CD4-positive, alpha-beta T cell (primary cell): ENCODE measurements around the gene COBL. TPM values are rescaled to one million over a fixed set of nuclear protein-coding genes. Genes with fewer than 3 reads are reported as not detected.
"Not testable (repeated sequence)": the region's sequence is repeated elsewhere in the genome, so short reads cannot be mapped to it uniquely, and the experiment has no call there.

ENCODE experiments used
- ATAC-seq: fragments of 200-7000 bp; cut with Tn5 transposase; one replicate; pipeline ENCODE4 v1.10.0; 2022; ENCODE audit warnings: mild to moderate bottlenecking; ENCODE audit not compliant: poor library complexity
- CTCF ChIA-PET: fragments of 350-600 bp; sonication (Branson Sonifier 250); formaldehyde crosslinking; loops from one replicate; lab custom pipeline; 2021; ENCODE audit warnings: antibody characterized with exemption, inconsistent platforms; lab: Charles Lee
- POLR2A ChIA-PET: fragments of 350-600 bp; sonication (Branson Sonifier 250); formaldehyde crosslinking; loops from one replicate; lab custom pipeline; 2021; ENCODE audit warnings: antibody characterized with exemption, inconsistent platforms; lab: Charles Lee
- DNase-seq, 14 experiments: peaks; one replicate each; pipeline ENCODE4 v3.0.0-alpha.2; 2013 to 2020; ENCODE audit warnings: mixed read lengths in 2 of 14
- H3K27ac ChIP-seq, 2 donors: one replicate each; pipeline versions ENCODE4 v1.5.1 to v1.7.0; 2013; ENCODE audit warnings: low read length in 2 of 2, low read depth in 1 of 2, mild to moderate bottlenecking in 1 of 2
- H3K27me3 ChIP-seq, 2 experiments: 1 replicate in 1 of 2; 2 replicates in 1 of 2; pipeline versions ENCODE4 v1.6.1 to v1.7.0; 2013; ENCODE audit warnings: low read length in 2 of 2, control low read depth in 1 of 2, mild to moderate bottlenecking in 1 of 2, moderate library complexity in 1 of 2; ENCODE audit not compliant: insufficient read depth in 2 of 2, control insufficient read depth in 1 of 2
- H3K36me3 ChIP-seq: one replicate; pipeline ENCODE4 v1.6.1; 2013; ENCODE audit warnings: low read length, control low read depth; ENCODE audit not compliant: insufficient read depth
- H3K4me1 ChIP-seq: one replicate; pipeline ENCODE4 v1.6.1; 2013; ENCODE audit warnings: low read length, control low read depth; ENCODE audit not compliant: insufficient read depth
- H3K4me3 ChIP-seq: one replicate; pipeline ENCODE4 v1.5.1; 2013; ENCODE audit warnings: mild to moderate bottlenecking, low read length, moderate library complexity
- H3K9me3 ChIP-seq, 2 experiments: 1 replicate in 1 of 2; 2 replicates in 1 of 2; pipeline versions ENCODE4 v1.6.1 to v1.7.0; 2013; ENCODE audit warnings: low read length in 2 of 2, mild to moderate bottlenecking in 2 of 2, control low read depth in 1 of 2, moderate library complexity in 1 of 2; ENCODE audit not compliant: control insufficient read depth in 1 of 2, insufficient read depth in 1 of 2
- H3K27ac Mint-ChIP-seq: one replicate; pipeline ENCODE4 v1.8.0; 2020; ENCODE audit warnings: mixed read lengths
- H3K27me3 Mint-ChIP-seq: one replicate; pipeline ENCODE4 v1.8.0; 2021; ENCODE audit warnings: mixed read lengths
- H3K36me3 Mint-ChIP-seq: one replicate; pipeline ENCODE4 v1.8.0; 2021; ENCODE audit warnings: low read depth, mixed read lengths
- H3K4me1 Mint-ChIP-seq: one replicate; pipeline ENCODE4 v1.8.0; 2021; ENCODE audit warnings: low read depth, mixed read lengths
- H3K4me3 Mint-ChIP-seq: one replicate; pipeline ENCODE4 v1.8.0; 2020; ENCODE audit warnings: mild to moderate bottlenecking, mixed read lengths
- H3K9me3 Mint-ChIP-seq: one replicate; pipeline ENCODE4 v1.8.0; 2020; ENCODE audit warnings: mixed read lengths
- CTCF ChIP-seq: fragments of 200-600 bp; IDR thresholded peaks from one replicate; pipeline ENCODE4 v1.8.0; 2022; ENCODE audit warnings: antibody characterized with exemption, mild to moderate bottlenecking
- intact Hi-C, 2 experiments: fragments of 100-400 bp; cut with DNase I in 1 of 2; cut with micrococcal nuclease in 1 of 2; formaldehyde crosslinking; loops; one replicate each; pipeline versions ENCODE4 v1.15.1 to v1.9.0; 2023 to 2025; cut with DNase I, micrococcal nuclease
- total RNA-seq, 174 experiments: library from RNA in 2 of 174; stranded (reverse) in 2 of 174; gene quantifications; one replicate each; pipeline ENCODE4 v1.2.3 and lab custom pipeline; 2021 to 2026

Gene COBL
- total RNA-seq, 2 experiments from 2014 or later, result not detected

- no peaks in the 10 kb centered on the region for H3K4me1 ChIP-seq
- no peaks in the 10 kb centered on the region for H3K4me1 Mint-ChIP-seq
- no peak overlapping the region for H3K4me3 Mint-ChIP-seq
- TF ChIP-seq CTCF, result no peak
- no peaks in the 10 kb centered on the region for H3K27me3 Mint-ChIP-seq
- no peak overlapping the region for H3K4me3 ChIP-seq
- H3K27me3 ChIP-seq, result no peaks in the 10 kb centered on the region
- intact Hi-C loops, result no loop called here
- H3K27ac Mint-ChIP-seq, result no peak overlapping the region
- H3K27ac ChIP-seq, result no peak overlapping the region
- ChIA-PET CTCF (no interaction called here), POLR2A (no interaction called here)
- H3K9me3 Mint-ChIP-seq, result no peaks in the 10 kb centered on the region
- no peak for DNase-seq
- no peaks in the 10 kb centered on the region for H3K9me3 ChIP-seq
- H3K36me3 ChIP-seq, result no peaks in the 10 kb centered on the region
- ATAC-seq, result no peak
- H3K36me3 Mint-ChIP-seq, result no peaks in the 10 kb centered on the region
Observed at GRCh38 chr7:51005074-51005473, 311.5 kb downstream of the COBL start.

- ChIA-PET POLR2A (no interaction called here), CTCF (no interaction called here)
- ATAC-seq (no peak), DNase-seq (no peak)
- Histone ChIP-seq H3K27ac (no peak overlapping the region), H3K9me3 (no peaks in the 10 kb centered on the region), H3K27me3 (no peaks in the 10 kb centered on the region), H3K36me3 (no peaks in the 10 kb centered on the region), H3K4me3 (no peak overlapping the region), H3K4me1 (no peaks in the 10 kb centered on the region)
- no peak for TF ChIP-seq CTCF
- H3K27ac Mint-ChIP-seq, result no peak overlapping the region
- H3K9me3 Mint-ChIP-seq, result no peaks in the 10 kb centered on the region
- intact Hi-C loops, result no loop called here
- no peak overlapping the region for H3K4me3 Mint-ChIP-seq
- H3K27me3 Mint-ChIP-seq, result no peaks in the 10 kb centered on the region
- no peaks in the 10 kb centered on the region for H3K36me3 Mint-ChIP-seq
- H3K4me1 Mint-ChIP-seq, result no peaks in the 10 kb centered on the region
Observed at GRCh38 chr7:51000956-51001355, 315.7 kb downstream of the COBL start.

- no peaks in the 10 kb centered on the region for H3K4me1 ChIP-seq
- no peaks in the 10 kb centered on the region for H3K36me3 ChIP-seq
- H3K27me3 ChIP-seq, result no peaks in the 10 kb centered on the region
- Mint-ChIP-seq H3K36me3 (no peaks in the 10 kb centered on the region), H3K27me3 (peaks cover 6% of the 10 kb centered on the region), H3K4me3 (no peak overlapping the region), H3K27ac (no peak overlapping the region), H3K4me1 (no peaks in the 10 kb centered on the region), H3K9me3 (peaks cover 2% of the 10 kb centered on the region)
- no peak overlapping the region for H3K27ac ChIP-seq
- no peak for DNase-seq
- TF ChIP-seq CTCF, result no peak
- intact Hi-C loops, result no loop called here
- no peak for ATAC-seq
- CTCF ChIA-PET, result no interaction called here
- POLR2A ChIA-PET, result no interaction called here
- H3K9me3 ChIP-seq, result no peaks in the 10 kb centered on the region
- no peak overlapping the region for H3K4me3 ChIP-seq
Observed at GRCh38 chr7:50994753-50995319, 321.8 kb downstream of the COBL start.

DNA sequence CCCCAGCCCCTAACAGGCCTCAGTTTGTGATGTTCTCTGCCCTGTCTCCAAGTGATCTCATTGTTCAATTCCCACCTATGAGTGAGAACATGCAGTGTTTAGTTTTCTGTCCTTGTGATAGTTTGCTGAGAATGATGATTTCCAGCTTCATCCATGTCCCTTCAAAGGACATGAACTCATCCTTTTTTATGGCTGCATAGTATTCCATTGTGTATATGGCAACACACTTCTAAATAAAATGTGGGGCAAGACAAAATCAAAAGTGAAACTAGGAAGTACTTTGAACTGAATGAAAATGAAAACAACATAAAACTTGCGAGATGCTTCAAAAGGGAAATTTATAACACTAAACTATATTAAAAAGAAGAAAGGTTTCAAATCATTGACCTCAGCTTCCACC is 326.4 kb downstream of the COBL start:
- intact Hi-C loops, H3K4me3 ChIP-seq, H3K27ac Mint-ChIP-seq, H3K4me1 ChIP-seq, H3K9me3 ChIP-seq, H3K27ac ChIP-seq, DNase-seq, ATAC-seq, H3K9me3 Mint-ChIP-seq, POLR2A ChIA-PET, H3K36me3 Mint-ChIP-seq, H3K27me3 ChIP-seq, H3K4me1 Mint-ChIP-seq, H3K36me3 ChIP-seq, H3K27me3 Mint-ChIP-seq, H3K4me3 Mint-ChIP-seq, CTCF ChIA-PET: not testable (repeated sequence)
